ENCODE measurements around the gene PLCG1.

- TF ChIP-seq CTCF (IDR thresholded peaks at IDR 0.05; ENCODE audit: low read depth, low read length, missing input control) (no peak), TAF1 (conservative IDR thresholded peaks at IDR 0.05) (no peak), MAX (IDR thresholded peaks at IDR 0.05) (no peak), SP1 (IDR thresholded peaks at IDR 0.05) (no peak), JUND (IDR thresholded peaks at IDR 0.05) (no peak), EGR1 (IDR thresholded peaks at IDR 0.05; ENCODE audit: low read depth in 2 of 2) (no peak), FOXA1 (IDR thresholded peaks at IDR 0.05) (no peak)
Observed at GRCh38 chr20:41226426-41226825, 89.1 kb downstream of the PLCG1 start.

Data from liver (tissue), 3 donors.